SK-N-SH treated with all-trans-retinoic acid at 6 μM for 48 hours (cell line): ENCODE results near the gene PRKACG.

Source experiments
- ATAC-seq: fragments of 200-7000 bp; cut with Tn5 transposase; 3 replicates; pipeline ENCODE4 v1.9.1; 2020; ENCODE audit warnings: mild to moderate bottlenecking, moderate library complexity
- ARNTL ChIP-seq: fragments of 450-650 bp; formaldehyde crosslinking; IDR thresholded peaks from 2 replicates; pipeline ENCODE4 v1.5.0; 2020; ENCODE audit warnings: low read depth, mild to moderate bottlenecking, moderate library complexity, borderline replicate concordance
- BACH2 ChIP-seq: fragments of 250-450 bp; sonication (Bioruptor Pico); IDR thresholded peaks from 2 replicates; pipeline ENCODE4 v1.9.0; 2021; ENCODE audit warnings: mild to moderate bottlenecking, borderline replicate concordance
- CSDC2 ChIP-seq: fragments of 250-450 bp; sonication (Bioruptor Pico); IDR thresholded peaks from 2 replicates; pipeline ENCODE4 v1.5.0; 2020; ENCODE audit warnings: mild to moderate bottlenecking, moderate library complexity
- ESRRG ChIP-seq: fragments of 250-450 bp; sonication (Bioruptor Pico); IDR thresholded peaks from 2 replicates; pipeline ENCODE4 v1.6.1; 2021; ENCODE audit warnings: mild to moderate bottlenecking
- GLIS3 ChIP-seq: fragments of 250-450 bp; sonication (Bioruptor Pico); IDR thresholded peaks from 2 replicates; pipeline ENCODE4 v1.5.0; 2020; ENCODE audit warnings: mild to moderate bottlenecking, moderate library complexity
- ISL1 ChIP-seq: fragments of 250-450 bp; sonication (Bioruptor Pico); IDR thresholded peaks from 2 replicates; pipeline ENCODE4 v2.1.2; 2022; ENCODE audit warnings: mild to moderate bottlenecking, moderate library complexity
- OSR1 ChIP-seq: fragments of 250-450 bp; sonication (Bioruptor Pico); IDR thresholded peaks from 2 replicates; pipeline ENCODE4 v1.8.0; 2022; ENCODE audit warnings: moderate library complexity, mild to moderate bottlenecking, inconsistent platforms
- PPARA ChIP-seq: fragments of 250-450 bp; sonication (Bioruptor Pico); IDR thresholded peaks from 2 replicates; pipeline ENCODE4 v1.5.0; 2020; ENCODE audit warnings: mild to moderate bottlenecking, borderline replicate concordance
- RARB ChIP-seq: fragments of 250-450 bp; sonication (Bioruptor Pico); IDR thresholded peaks from 2 replicates; pipeline ENCODE4 v1.8.0; 2021; ENCODE audit warnings: mild to moderate bottlenecking, moderate library complexity
- SNAI2 ChIP-seq: fragments of 250-450 bp; sonication (Bioruptor Pico); IDR thresholded peaks from 2 replicates; pipeline ENCODE4 v1.5.0; 2020; ENCODE audit warnings: mild to moderate bottlenecking, moderate library complexity
- TCF4 ChIP-seq: fragments of 250-450 bp; sonication (Bioruptor Pico); IDR thresholded peaks from 2 replicates; pipeline ENCODE4 v1.8.0; 2021; ENCODE audit warnings: mild to moderate bottlenecking, moderate library complexity, borderline replicate concordance
- TOX ChIP-seq: fragments of 250-450 bp; sonication (Bioruptor Pico); IDR thresholded peaks from 2 replicates; pipeline ENCODE4 v1.8.0; 2021; ENCODE audit warnings: mild to moderate bottlenecking, moderate library complexity, borderline replicate concordance
- ZC3H10 ChIP-seq: fragments of 250-450 bp; sonication (Bioruptor Pico); IDR thresholded peaks from 2 replicates; pipeline ENCODE4 v1.5.1; 2021; ENCODE audit warnings: mild to moderate bottlenecking, moderate library complexity
- ZFP3 ChIP-seq: fragments of 250-450 bp; sonication (Bioruptor Pico); IDR thresholded peaks from 2 replicates; pipeline ENCODE4 v1.5.0; 2020; ENCODE audit warnings: mild to moderate bottlenecking, moderate library complexity
- ZFP30 ChIP-seq: fragments of 450-650 bp; formaldehyde crosslinking; IDR thresholded peaks from 2 replicates; pipeline ENCODE4 v1.5.0; 2022; ENCODE audit warnings: mild to moderate bottlenecking, moderate library complexity
- ZNF565 ChIP-seq: fragments of 450-650 bp; formaldehyde crosslinking; conservative IDR thresholded peaks from 2 replicates; pipeline ENCODE4 v1.5.0; 2020; ENCODE audit warnings: low read depth, mild to moderate bottlenecking, moderate library complexity
- ZNF70 ChIP-seq: fragments of 450-650 bp; formaldehyde crosslinking; IDR thresholded peaks from 2 replicates; pipeline ENCODE4 v1.5.0; 2020; ENCODE audit warnings: mild to moderate bottlenecking, moderate library complexity
- ZNF8 ChIP-seq: fragments of 450-650 bp; formaldehyde crosslinking; IDR thresholded peaks from 2 replicates; pipeline ENCODE4 v1.5.0; 2020; ENCODE audit warnings: mild to moderate bottlenecking, moderate library complexity
- TF ChIP-seq, protein P1 (sequence below): fragments of 250-450 bp; sonication (Bioruptor Pico); IDR thresholded peaks from 2 replicates; pipeline ENCODE4 v1.8.0; 2020; ENCODE audit warnings: mild to moderate bottlenecking, moderate library complexity, borderline replicate concordance
- TF ChIP-seq, protein P2 (sequence below): fragments of 250-450 bp; sonication (Bioruptor Pico); IDR thresholded peaks from 2 replicates; pipeline ENCODE4 v1.5.1; 2021; ENCODE audit warnings: mild to moderate bottlenecking, moderate library complexity
- TF ChIP-seq, protein P3 (sequence below): fragments of 250-450 bp; sonication (Bioruptor Pico); IDR thresholded peaks from 2 replicates; pipeline ENCODE4 v1.5.1; 2020; ENCODE audit warnings: low read depth, mild to moderate bottlenecking, moderate library complexity
- TF ChIP-seq, protein P4 (sequence below): fragments of 250-450 bp; sonication (Bioruptor Pico); IDR thresholded peaks from 2 replicates; pipeline ENCODE4 v1.5.0; 2020; ENCODE audit warnings: mild to moderate bottlenecking, moderate library complexity
- TF ChIP-seq, protein P5 (sequence below): fragments of 250-450 bp; sonication (Bioruptor Pico); IDR thresholded peaks from 2 replicates; pipeline ENCODE4 v1.8.0; 2021; ENCODE audit warnings: low read depth, mild to moderate bottlenecking, moderate library complexity, borderline replicate concordance

The PRKACG gene

DNA sequence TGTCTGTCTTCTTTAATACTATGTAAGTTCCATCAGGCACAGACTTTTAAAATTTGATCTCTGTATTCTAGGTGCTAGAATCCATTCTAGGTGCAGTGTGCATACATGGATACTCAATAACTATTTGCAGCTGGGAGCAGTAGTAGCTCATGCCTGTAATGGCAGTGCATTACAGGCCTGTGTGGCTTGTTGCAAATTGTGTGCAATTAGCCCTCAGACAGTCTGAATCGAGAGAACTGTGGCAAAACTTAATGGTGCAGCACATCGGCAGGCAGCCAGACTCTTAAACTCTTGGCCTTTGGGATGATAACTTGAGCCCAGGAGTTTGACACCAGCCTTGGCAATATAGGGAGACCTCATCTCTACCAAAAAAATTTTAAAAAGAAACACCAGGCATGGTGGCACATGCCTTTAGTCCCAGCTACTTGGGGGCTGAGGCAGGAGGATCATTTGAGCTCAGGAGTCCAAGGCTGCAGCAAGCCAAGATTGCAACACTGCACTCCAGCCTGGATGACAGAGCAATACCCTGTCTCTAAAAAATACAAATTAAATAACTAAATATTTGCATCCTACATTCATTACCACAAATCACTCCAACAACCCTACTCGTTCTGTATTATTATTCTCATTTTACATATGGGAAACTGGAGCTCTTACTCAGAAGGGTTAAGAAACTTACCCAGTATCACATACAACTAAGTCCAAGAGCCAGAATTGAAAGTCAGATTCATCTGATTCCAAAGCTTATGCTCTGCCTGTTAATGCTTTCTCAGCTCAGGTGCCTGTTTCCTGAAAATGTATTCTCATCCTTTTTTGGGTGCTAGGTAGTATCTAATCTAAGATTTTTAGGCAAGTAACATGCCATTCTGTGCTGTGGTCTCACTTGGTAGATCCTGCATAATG lies 30.1 kb downstream of the PRKACG start:
- no peak for ATAC-seq
- TF ChIP-seq, protein P1, sequence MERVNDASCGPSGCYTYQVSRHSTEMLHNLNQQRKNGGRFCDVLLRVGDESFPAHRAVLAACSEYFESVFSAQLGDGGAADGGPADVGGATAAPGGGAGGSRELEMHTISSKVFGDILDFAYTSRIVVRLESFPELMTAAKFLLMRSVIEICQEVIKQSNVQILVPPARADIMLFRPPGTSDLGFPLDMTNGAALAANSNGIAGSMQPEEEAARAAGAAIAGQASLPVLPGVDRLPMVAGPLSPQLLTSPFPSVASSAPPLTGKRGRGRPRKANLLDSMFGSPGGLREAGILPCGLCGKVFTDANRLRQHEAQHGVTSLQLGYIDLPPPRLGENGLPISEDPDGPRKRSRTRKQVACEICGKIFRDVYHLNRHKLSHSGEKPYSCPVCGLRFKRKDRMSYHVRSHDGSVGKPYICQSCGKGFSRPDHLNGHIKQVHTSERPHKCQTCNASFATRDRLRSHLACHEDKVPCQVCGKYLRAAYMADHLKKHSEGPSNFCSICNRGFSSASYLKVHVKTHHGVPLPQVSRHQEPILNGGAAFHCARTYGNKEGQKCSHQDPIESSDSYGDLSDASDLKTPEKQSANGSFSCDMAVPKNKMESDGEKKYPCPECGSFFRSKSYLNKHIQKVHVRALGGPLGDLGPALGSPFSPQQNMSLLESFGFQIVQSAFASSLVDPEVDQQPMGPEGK, result no peak
- TF ChIP-seq RARB (CRISPR knock-in tag) (no peak), ZNF8 (CRISPR knock-in tag) (no peak), TCF4 (CRISPR knock-in tag) (no peak), GLIS3 (CRISPR knock-in tag) (no peak), PPARA (CRISPR knock-in tag) (no peak), ESRRG (CRISPR knock-in tag) (no peak), ZNF565 (CRISPR knock-in tag) (no peak), CSDC2 (CRISPR knock-in tag) (no peak), ARNTL (CRISPR knock-in tag) (no peak), ZC3H10 (CRISPR knock-in tag) (no peak), ZFP3 (CRISPR knock-in tag) (no peak), BACH2 (CRISPR knock-in tag) (no peak), ISL1 (CRISPR knock-in tag) (no peak), SNAI2 (CRISPR knock-in tag) (no peak)
- TF ChIP-seq, protein P2, sequence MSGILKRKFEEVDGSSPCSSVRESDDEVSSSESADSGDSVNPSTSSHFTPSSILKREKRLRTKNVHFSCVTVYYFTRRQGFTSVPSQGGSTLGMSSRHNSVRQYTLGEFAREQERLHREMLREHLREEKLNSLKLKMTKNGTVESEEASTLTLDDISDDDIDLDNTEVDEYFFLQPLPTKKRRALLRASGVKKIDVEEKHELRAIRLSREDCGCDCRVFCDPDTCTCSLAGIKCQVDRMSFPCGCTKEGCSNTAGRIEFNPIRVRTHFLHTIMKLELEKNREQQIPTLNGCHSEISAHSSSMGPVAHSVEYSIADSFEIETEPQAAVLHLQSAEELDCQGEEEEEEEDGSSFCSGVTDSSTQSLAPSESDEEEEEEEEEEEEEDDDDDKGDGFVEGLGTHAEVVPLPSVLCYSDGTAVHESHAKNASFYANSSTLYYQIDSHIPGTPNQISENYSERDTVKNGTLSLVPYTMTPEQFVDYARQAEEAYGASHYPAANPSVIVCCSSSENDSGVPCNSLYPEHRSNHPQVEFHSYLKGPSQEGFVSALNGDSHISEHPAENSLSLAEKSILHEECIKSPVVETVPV (CRISPR knock-in tag), result no peak
- TF ChIP-seq, protein P3, sequence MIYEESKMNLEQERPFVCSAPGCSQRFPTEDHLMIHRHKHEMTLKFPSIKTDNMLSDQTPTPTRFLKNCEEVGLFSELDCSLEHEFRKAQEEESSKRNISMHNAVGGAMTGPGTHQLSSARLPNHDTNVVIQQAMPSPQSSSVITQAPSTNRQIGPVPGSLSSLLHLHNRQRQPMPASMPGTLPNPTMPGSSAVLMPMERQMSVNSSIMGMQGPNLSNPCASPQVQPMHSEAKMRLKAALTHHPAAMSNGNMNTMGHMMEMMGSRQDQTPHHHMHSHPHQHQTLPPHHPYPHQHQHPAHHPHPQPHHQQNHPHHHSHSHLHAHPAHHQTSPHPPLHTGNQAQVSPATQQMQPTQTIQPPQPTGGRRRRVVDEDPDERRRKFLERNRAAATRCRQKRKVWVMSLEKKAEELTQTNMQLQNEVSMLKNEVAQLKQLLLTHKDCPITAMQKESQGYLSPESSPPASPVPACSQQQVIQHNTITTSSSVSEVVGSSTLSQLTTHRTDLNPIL (CRISPR knock-in tag), result no peak
- TF ChIP-seq, protein P4, sequence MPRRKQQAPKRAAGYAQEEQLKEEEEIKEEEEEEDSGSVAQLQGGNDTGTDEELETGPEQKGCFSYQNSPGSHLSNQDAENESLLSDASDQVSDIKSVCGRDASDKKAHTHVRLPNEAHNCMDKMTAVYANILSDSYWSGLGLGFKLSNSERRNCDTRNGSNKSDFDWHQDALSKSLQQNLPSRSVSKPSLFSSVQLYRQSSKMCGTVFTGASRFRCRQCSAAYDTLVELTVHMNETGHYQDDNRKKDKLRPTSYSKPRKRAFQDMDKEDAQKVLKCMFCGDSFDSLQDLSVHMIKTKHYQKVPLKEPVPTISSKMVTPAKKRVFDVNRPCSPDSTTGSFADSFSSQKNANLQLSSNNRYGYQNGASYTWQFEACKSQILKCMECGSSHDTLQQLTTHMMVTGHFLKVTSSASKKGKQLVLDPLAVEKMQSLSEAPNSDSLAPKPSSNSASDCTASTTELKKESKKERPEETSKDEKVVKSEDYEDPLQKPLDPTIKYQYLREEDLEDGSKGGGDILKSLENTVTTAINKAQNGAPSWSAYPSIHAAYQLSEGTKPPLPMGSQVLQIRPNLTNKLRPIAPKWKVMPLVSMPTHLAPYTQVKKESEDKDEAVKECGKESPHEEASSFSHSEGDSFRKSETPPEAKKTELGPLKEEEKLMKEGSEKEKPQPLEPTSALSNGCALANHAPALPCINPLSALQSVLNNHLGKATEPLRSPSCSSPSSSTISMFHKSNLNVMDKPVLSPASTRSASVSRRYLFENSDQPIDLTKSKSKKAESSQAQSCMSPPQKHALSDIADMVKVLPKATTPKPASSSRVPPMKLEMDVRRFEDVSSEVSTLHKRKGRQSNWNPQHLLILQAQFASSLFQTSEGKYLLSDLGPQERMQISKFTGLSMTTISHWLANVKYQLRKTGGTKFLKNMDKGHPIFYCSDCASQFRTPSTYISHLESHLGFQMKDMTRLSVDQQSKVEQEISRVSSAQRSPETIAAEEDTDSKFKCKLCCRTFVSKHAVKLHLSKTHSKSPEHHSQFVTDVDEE (CRISPR knock-in tag), result no peak
- TF ChIP-seq, all 23 proteins: peak for 0

DNA sequence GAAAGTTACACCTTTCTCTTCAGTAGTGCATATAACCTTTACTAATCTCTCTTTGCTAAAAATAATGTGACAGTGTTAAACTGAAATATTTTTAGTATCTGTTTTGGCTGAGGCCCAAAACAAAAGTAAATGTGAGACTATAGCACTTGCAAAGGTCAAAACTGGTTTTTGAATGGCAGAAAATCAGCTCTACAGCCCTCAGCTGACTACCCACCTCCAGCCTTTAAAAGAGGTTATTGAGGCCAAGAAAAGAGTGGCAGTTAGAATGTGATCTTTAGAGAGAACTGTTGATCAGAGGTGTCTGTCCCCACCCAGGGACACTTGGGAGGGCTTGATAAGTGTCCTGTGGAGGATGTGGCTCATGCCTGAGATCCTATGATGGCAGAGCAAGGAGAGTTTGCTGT lies 30.9 kb downstream of the PRKACG start:
- ATAC-seq, result no peak
- TF ChIP-seq, protein P3 (CRISPR knock-in tag), result no peak
- TF ChIP-seq TCF4 (CRISPR knock-in tag) (no peak), ESRRG (CRISPR knock-in tag) (no peak), OSR1 (CRISPR knock-in tag) (no peak), ZFP30 (no peak), CSDC2 (CRISPR knock-in tag) (no peak), ZNF8 (CRISPR knock-in tag) (no peak), ZFP3 (CRISPR knock-in tag) (no peak), ZNF70 (CRISPR knock-in tag) (no peak), RARB (CRISPR knock-in tag) (no peak), PPARA (CRISPR knock-in tag) (no peak), TOX (CRISPR knock-in tag) (no peak), BACH2 (CRISPR knock-in tag) (no peak), GLIS3 (CRISPR knock-in tag) (no peak), SNAI2 (CRISPR knock-in tag) (no peak), ISL1 (CRISPR knock-in tag) (no peak), ARNTL (CRISPR knock-in tag) (no peak)
- TF ChIP-seq, protein P2 (CRISPR knock-in tag), result no peak
- TF ChIP-seq, protein P5, sequence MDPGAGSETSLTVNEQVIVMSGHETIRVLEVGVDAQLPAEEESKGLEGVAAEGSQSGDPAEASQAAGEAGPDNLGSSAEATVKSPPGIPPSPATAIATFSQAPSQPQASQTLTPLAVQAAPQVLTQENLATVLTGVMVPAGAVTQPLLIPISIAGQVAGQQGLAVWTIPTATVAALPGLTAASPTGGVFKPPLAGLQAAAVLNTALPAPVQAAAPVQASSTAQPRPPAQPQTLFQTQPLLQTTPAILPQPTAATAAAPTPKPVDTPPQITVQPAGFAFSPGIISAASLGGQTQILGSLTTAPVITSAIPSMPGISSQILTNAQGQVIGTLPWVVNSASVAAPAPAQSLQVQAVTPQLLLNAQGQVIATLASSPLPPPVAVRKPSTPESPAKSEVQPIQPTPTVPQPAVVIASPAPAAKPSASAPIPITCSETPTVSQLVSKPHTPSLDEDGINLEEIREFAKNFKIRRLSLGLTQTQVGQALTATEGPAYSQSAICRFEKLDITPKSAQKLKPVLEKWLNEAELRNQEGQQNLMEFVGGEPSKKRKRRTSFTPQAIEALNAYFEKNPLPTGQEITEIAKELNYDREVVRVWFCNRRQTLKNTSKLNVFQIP (CRISPR knock-in tag), result no peak
- TF ChIP-seq, protein P1, result no peak
